Endodermal cell (in vitro differentiated cells): ENCODE data around the gene GAPDHS. TPM values are rescaled to one million over a fixed set of nuclear protein-coding genes. Genes with fewer than 3 reads are reported as not detected.

Experiments
- DNase-seq: peaks from one replicate; pipeline ENCODE4 v3.0.0-alpha.2; 2017
- H3K27ac ChIP-seq: 2 replicates; pipeline ENCODE4 v1.5.1; 2013; ENCODE audit warnings: mild to moderate bottlenecking, low read depth, low read length, moderate library complexity
- H3K27me3 ChIP-seq: 2 replicates; pipeline ENCODE4 v1.6.1; 2013; ENCODE audit warnings: mild to moderate bottlenecking, low read length, moderate library complexity; ENCODE audit not compliant: insufficient read depth, control insufficient read depth, poor library complexity, severe bottlenecking
- H3K36me3 ChIP-seq: 2 replicates; pipeline ENCODE4 v1.7.0; 2013; ENCODE audit warnings: mild to moderate bottlenecking, low read length, moderate library complexity; ENCODE audit not compliant: control insufficient read depth, insufficient read depth
- H3K4me1 ChIP-seq: one replicate; pipeline ENCODE4 v1.7.0; 2013; ENCODE audit warnings: low read length; ENCODE audit not compliant: control insufficient read depth, insufficient read depth
- H3K4me3 ChIP-seq: 2 replicates; pipeline ENCODE4 v1.5.1; 2013; ENCODE audit warnings: mild to moderate bottlenecking, low read length, moderate library complexity
- H3K9ac ChIP-seq: 2 replicates; pipeline ENCODE4 v1.6.1; 2013; ENCODE audit warnings: mild to moderate bottlenecking, low read length, moderate library complexity; ENCODE audit not compliant: poor library complexity, severe bottlenecking; ENCODE audit errors: extremely low read depth
- H3K9me3 ChIP-seq: 2 replicates; pipeline ENCODE4 v1.6.1; 2013; ENCODE audit warnings: mild to moderate bottlenecking, low read length, moderate library complexity; ENCODE audit not compliant: control insufficient read depth
- H3K27ac Mint-ChIP-seq: 2 replicates; pipeline ENCODE4 v1.8.0; 2020; ENCODE audit warnings: mixed read lengths
- H3K27me3 Mint-ChIP-seq: 2 replicates; pipeline ENCODE4 v1.8.0; 2021; ENCODE audit warnings: mild to moderate bottlenecking, mixed read lengths; ENCODE audit not compliant: insufficient read depth
- H3K36me3 Mint-ChIP-seq: 2 replicates; pipeline ENCODE4 v1.8.0; 2020; ENCODE audit warnings: low read depth, mixed read lengths
- H3K4me1 Mint-ChIP-seq: 2 replicates; pipeline ENCODE4 v1.8.0; 2020; ENCODE audit warnings: mixed read lengths
- H3K4me3 Mint-ChIP-seq: 2 replicates; pipeline ENCODE4 v1.8.0; 2020; ENCODE audit warnings: mild to moderate bottlenecking, moderate library complexity, mixed read lengths
- H3K9me3 Mint-ChIP-seq: 2 replicates; pipeline ENCODE4 v1.8.0; 2020; ENCODE audit warnings: mild to moderate bottlenecking, mixed read lengths
- WGBS, 2 experiments: methylation state at CpG; one replicate each; pipeline versions ENCODE4 v1.1.5 to v1.1.7; 2013; ENCODE audit warnings: missing lambda C conversion rate in 2 of 2, mixed read lengths in 1 of 2; ENCODE audit not compliant: insufficient coverage in 1 of 2, insufficient read length in 1 of 2; 5-methylcytosine and 5-hydroxymethylcytosine counted together
- total RNA-seq, 2 donors: library from RNA; stranded (reverse); fragmentation: NEBNext Ultra II Directional in 1 of 2; extraction: Animal tissue kit (Norgen Biotek cat#: 25700) in 1 of 2; gene quantifications; 2 replicates in 1 of 2; 3 replicates in 1 of 2; pipeline ENCODE4 v1.2.1, GENCODE V29; 2021
- TF ChIP-seq, protein P1 (sequence below): fragments of 200-600 bp; sonication (generic); conservative IDR thresholded peaks from 2 replicates; pipeline ENCODE4 v1.5.0; 2021; ENCODE audit warnings: antibody characterized with exemption, mild to moderate bottlenecking

The GAPDHS gene
- total RNA-seq, 2 donors from 2014 or later: not detected

- no peak overlapping the region for H3K4me3 ChIP-seq
- DNase-seq: no peak
- Mint-ChIP-seq H3K27ac (no peak overlapping the region), H3K36me3 (no peaks in the 10 kb centered on the region), H3K4me1 (peaks cover 14% of the 10 kb centered on the region), H3K4me3 (no peak overlapping the region), H3K27me3 (peaks cover 20% of the 10 kb centered on the region), H3K9me3 (no peaks in the 10 kb centered on the region)
- H3K9ac ChIP-seq: no peak overlapping the region
- no peaks in the 10 kb centered on the region for H3K27me3 ChIP-seq
- no peaks in the 10 kb centered on the region for H3K36me3 ChIP-seq
- TF ChIP-seq, protein P1, sequence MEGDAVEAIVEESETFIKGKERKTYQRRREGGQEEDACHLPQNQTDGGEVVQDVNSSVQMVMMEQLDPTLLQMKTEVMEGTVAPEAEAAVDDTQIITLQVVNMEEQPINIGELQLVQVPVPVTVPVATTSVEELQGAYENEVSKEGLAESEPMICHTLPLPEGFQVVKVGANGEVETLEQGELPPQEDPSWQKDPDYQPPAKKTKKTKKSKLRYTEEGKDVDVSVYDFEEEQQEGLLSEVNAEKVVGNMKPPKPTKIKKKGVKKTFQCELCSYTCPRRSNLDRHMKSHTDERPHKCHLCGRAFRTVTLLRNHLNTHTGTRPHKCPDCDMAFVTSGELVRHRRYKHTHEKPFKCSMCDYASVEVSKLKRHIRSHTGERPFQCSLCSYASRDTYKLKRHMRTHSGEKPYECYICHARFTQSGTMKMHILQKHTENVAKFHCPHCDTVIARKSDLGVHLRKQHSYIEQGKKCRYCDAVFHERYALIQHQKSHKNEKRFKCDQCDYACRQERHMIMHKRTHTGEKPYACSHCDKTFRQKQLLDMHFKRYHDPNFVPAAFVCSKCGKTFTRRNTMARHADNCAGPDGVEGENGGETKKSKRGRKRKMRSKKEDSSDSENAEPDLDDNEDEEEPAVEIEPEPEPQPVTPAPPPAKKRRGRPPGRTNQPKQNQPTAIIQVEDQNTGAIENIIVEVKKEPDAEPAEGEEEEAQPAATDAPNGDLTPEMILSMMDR: no peak
- H3K9me3 ChIP-seq: no peaks in the 10 kb centered on the region
- WGBS, 2 experiments: 92 to 94% methylated on average over 11 to 12 of the region's 12 CpGs
- no peaks in the 10 kb centered on the region for H3K4me1 ChIP-seq
- no peak overlapping the region for H3K27ac ChIP-seq
Observed at GRCh38 chr19:35522745-35523327, 10.4 kb upstream of the GAPDHS start.

DNA sequence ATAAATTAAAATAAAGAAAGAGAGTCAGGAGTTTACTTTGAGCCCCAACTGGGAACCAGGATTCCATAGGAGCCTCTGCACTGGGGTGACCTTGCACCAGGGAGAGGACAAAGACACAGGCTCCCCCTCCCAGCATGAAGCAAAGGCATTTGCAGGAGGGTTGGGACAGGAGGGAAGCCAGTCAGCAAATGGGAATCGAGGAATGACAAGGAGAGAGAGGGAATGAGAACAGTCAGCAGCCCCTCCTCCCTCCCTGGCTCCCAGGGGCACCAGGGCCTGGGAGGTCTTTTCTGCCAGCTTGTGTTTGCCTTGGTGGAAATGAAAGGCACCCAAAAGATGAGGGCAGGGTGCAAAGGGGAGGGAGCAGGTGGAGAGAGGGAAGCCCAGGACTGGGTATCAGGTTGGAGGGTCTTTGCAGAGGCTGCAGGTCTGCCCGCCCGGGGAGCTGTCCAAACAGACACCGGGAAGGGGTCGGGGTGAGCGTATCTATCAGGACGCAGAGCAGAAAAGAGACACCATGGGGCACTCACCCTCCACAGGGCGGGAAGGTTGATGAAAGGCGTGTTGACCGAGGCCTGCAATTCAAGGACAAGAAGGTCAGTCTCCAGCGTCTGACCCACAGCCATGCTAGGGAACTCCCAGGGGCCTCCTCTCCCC is 8.9 kb upstream of the GAPDHS start:
- Mint-ChIP-seq H3K4me1 (peaks cover 14% of the 10 kb centered on the region), H3K36me3 (no peaks in the 10 kb centered on the region), H3K4me3 (peak overlapping the region; percentile 39), H3K27ac (no peak overlapping the region), H3K9me3 (no peaks in the 10 kb centered on the region), H3K27me3 (peaks cover 33% of the 10 kb centered on the region)
- peak; percentile 73 for DNase-seq
- 39 to 45% methylated on average over 5 to 11 of the region's 11 CpGs for WGBS, 2 experiments
- H3K36me3 ChIP-seq: no peaks in the 10 kb centered on the region
- H3K27me3 ChIP-seq: no peaks in the 10 kb centered on the region
- no peak overlapping the region for H3K27ac ChIP-seq
- H3K9me3 ChIP-seq: no peaks in the 10 kb centered on the region
- no peaks in the 10 kb centered on the region for H3K4me1 ChIP-seq
- H3K4me3 ChIP-seq: no peak overlapping the region
- TF ChIP-seq, protein P1: no peak
- H3K9ac ChIP-seq: no peak overlapping the region

GRCh38 chr19:35525873-35526272 is 7.4 kb upstream of the GAPDHS start:
- H3K9me3 ChIP-seq: no peaks in the 10 kb centered on the region
- Mint-ChIP-seq H3K27me3 (peaks cover 40% of the 10 kb centered on the region), H3K4me3 (no peak overlapping the region), H3K9me3 (no peaks in the 10 kb centered on the region), H3K36me3 (no peaks in the 10 kb centered on the region), H3K4me1 (peaks cover 14% of the 10 kb centered on the region), H3K27ac (no peak overlapping the region)
- H3K4me3 ChIP-seq: no peak overlapping the region
- H3K9ac ChIP-seq: no peak overlapping the region
- H3K36me3 ChIP-seq: no peaks in the 10 kb centered on the region
- 89 to 100% methylated on average over 3 to 4 of the region's 4 CpGs for WGBS, 2 experiments
- no peak for DNase-seq
- TF ChIP-seq, protein P1: no peak
- no peaks in the 10 kb centered on the region for H3K27me3 ChIP-seq
- no peak overlapping the region for H3K27ac ChIP-seq
- H3K4me1 ChIP-seq: no peaks in the 10 kb centered on the region
